Measurements from ENCODE around the gene JMJD4. TPM values are rescaled to one million over a fixed set of nuclear protein-coding genes. Genes with fewer than 3 reads are reported as not detected.

The JMJD4 gene
- total and polyA plus RNA-seq, 9 of the 15 experiments (the other 6 are each of a cell fraction or from before 2014, with no cell fraction given) = 1.4 to 42.6 (median 29.2) TPM

GRCh38 chr1:227734856-227735538, at the start of gene JMJD4, which contains the start of gene SNAP47 (continued):
- TF ChIP-seq IRF1 (CRISPR knock-in tag; IDR thresholded peaks at IDR 0.05; ENCODE audit: borderline replicate concordance) = no peak
- TF ChIP-seq ETS2 (tag; IDR thresholded peaks at IDR 0.05; ENCODE audit: borderline replicate concordance, poor library complexity, severe bottlenecking) = peak; percentile 70
- no peak for TF ChIP-seq GTF2B (IDR thresholded peaks at IDR 0.05; ENCODE audit: extremely low read depth, insufficient read length)
- TF ChIP-seq ZNF609 (CRISPR knock-in tag; IDR thresholded peaks at IDR 0.05; ENCODE audit: borderline replicate concordance) = no peak
- no peak for TF ChIP-seq CEBPB (tag; IDR thresholded peaks at IDR 0.05)
- TF ChIP-seq HBP1 (CRISPR knock-in tag; IDR thresholded peaks at IDR 0.05) = no peak
- no peak for TF ChIP-seq RNF219 (CRISPR knock-in tag; IDR thresholded peaks at IDR 0.05)
- no peak for TF ChIP-seq PHTF2 (CRISPR knock-in tag; IDR thresholded peaks at IDR 0.05)
- no peak for TF ChIP-seq FOS (IDR thresholded peaks at IDR 0.05; ENCODE audit: extremely low read depth, insufficient read length)
- peak; percentile 90 for TF ChIP-seq BHLHE40 (IDR thresholded peaks at IDR 0.05; ENCODE audit: low read length)
- peak; percentile 95 for TF ChIP-seq EP400 (IDR thresholded peaks at IDR 0.05)
- no peak for TF ChIP-seq ZNF518B (CRISPR knock-in tag; IDR thresholded peaks at IDR 0.05)
